HepG2 (cell line): ENCODE measurements around the gene C1orf159.

Source experiments
- POLR2A ChIP-seq, 2 experiments: IDR thresholded peaks; 2 replicates each; pipeline ENCODE4 v1.6.1; 2011; ENCODE audit warnings: low read depth in 2 of 2, low read length in 2 of 2, mild to moderate bottlenecking in 1 of 2, moderate library complexity in 1 of 2; ENCODE audit not compliant: insufficient read depth in 1 of 2
- SMC3 ChIP-seq: IDR thresholded peaks from 2 replicates; pipeline ENCODE4 v1.6.1; 2011; ENCODE audit warnings: low read length, improper control_type of control experiment
- TF ChIP-seq, protein P1 (sequence below): IDR thresholded peaks from 2 replicates; pipeline ENCODE4 v1.6.1; 2012; ENCODE audit warnings: inconsistent platforms
- TF ChIP-seq, protein P2 (sequence below): sonication (generic); formaldehyde crosslinking; IDR thresholded peaks from 2 replicates; pipeline ENCODE4 v1.5.0; 2020; ENCODE audit warnings: mild to moderate bottlenecking, missing genetic modification reagents, moderate library complexity

DNA sequence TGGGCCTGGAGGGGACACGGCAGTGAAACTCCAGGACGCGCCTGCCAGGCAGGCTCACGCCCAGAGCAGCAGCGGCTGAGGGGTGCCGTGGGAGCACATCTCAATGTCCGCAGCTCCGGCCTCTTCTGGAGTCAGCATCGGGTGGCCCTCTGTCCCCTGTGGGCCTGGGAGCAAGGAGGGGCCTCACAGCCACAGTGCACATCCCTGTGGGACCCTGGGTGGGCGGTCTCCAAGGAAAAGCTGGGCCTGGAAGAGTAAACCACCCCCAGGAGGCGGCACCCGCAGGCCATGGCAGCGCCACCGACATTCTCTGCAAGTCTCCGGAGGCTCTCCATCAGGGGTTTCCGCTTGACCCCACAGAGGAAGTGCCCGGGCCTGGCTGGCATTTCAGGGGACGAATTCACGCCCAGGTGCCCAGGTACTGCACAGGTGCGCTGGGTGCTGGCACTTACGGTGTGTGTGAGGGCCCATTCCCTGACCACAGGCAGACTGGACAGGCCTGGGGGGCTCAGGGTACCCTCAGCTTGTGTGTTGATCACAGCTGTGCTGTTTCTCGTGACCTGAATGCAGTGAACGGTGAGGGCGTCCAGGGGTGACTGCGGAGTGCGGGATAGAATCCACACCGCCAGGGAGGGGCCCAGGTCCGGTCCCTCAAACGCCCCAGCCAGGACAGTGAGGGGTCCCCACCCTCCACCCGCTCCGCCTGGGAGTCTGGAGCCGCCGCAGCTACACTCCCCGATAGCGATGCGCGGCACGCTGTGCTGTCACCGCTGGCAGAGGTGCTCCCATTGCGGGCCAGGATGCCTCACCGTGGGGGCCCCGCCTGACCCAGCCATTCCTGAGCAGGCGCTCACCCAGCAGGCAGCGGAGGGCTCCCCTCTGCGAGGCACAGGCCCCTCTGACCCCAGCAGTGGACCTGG lies 25.2 kb downstream of the C1orf159 start:
- TF ChIP-seq SMC3 (no peak), POLR2A (IDR thresholded peaks at IDR 0.05; ENCODE audit: insufficient read depth in 1 of 2, low read depth in 2 of 2, low read length in 2 of 2) (no peak)
- TF ChIP-seq, protein P1, sequence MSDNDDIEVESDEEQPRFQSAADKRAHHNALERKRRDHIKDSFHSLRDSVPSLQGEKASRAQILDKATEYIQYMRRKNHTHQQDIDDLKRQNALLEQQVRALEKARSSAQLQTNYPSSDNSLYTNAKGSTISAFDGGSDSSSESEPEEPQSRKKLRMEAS, result no peak
- TF ChIP-seq, protein P2, sequence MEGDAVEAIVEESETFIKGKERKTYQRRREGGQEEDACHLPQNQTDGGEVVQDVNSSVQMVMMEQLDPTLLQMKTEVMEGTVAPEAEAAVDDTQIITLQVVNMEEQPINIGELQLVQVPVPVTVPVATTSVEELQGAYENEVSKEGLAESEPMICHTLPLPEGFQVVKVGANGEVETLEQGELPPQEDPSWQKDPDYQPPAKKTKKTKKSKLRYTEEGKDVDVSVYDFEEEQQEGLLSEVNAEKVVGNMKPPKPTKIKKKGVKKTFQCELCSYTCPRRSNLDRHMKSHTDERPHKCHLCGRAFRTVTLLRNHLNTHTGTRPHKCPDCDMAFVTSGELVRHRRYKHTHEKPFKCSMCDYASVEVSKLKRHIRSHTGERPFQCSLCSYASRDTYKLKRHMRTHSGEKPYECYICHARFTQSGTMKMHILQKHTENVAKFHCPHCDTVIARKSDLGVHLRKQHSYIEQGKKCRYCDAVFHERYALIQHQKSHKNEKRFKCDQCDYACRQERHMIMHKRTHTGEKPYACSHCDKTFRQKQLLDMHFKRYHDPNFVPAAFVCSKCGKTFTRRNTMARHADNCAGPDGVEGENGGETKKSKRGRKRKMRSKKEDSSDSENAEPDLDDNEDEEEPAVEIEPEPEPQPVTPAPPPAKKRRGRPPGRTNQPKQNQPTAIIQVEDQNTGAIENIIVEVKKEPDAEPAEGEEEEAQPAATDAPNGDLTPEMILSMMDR (CRISPR knock-in tag), result no peak
